Upper lobe of left lung (tissue), 6 donors: ENCODE measurements around the gene CD69. TPM values are rescaled to one million over a fixed set of nuclear protein-coding genes. Genes with fewer than 3 reads are reported as not detected.

Experiments
- ATAC-seq, 2 donors: fragments of 200-7000 bp; cut with Tn5 transposase; one replicate each; pipeline ENCODE4 v1.9.1; 2022; ENCODE audit warnings: mild to moderate bottlenecking in 2 of 2, moderate library complexity in 2 of 2; ENCODE audit not compliant: low FRiP score in 2 of 2
- DNase-seq, 2 donors: peaks; one replicate each; pipeline ENCODE4 v3.0.0-alpha.2; 2019 to 2020
- H3K27ac ChIP-seq, 4 donors: fragments of 200-600 bp; sonication (generic); one replicate each; pipeline ENCODE4 v1.5.1; 2016 to 2019
- H3K27me3 ChIP-seq, 4 donors: fragments of 200-600 bp; sonication (generic); one replicate each; pipeline ENCODE4 v1.5.1; 2017 to 2019
- H3K36me3 ChIP-seq, 4 donors: fragments of 200-600 bp; sonication (generic); one replicate each; pipeline ENCODE4 v1.5.1; 2016 to 2019
- H3K4me1 ChIP-seq, 4 donors: fragments of 200-600 bp; sonication (generic); one replicate each; pipeline ENCODE4 v1.5.1; 2018 to 2019
- H3K4me3 ChIP-seq, 4 donors: fragments of 200-600 bp; sonication (generic); one replicate each; pipeline ENCODE4 v1.5.1; 2017 to 2019; ENCODE audit warnings: mild to moderate bottlenecking in 2 of 4, moderate library complexity in 1 of 4
- H3K9me3 ChIP-seq, 4 donors: fragments of 200-600 bp; sonication (generic); one replicate each; pipeline ENCODE4 v1.5.1; 2018 to 2019
- EP300 ChIP-seq, 4 donors: sonication (generic); formaldehyde crosslinking; IDR thresholded peaks; one replicate each; pipeline ENCODE4 v1.5.1; 2017; ENCODE audit warnings: antibody characterized with exemption in 4 of 4, control low read depth in 2 of 4
- POLR2A ChIP-seq, 4 donors: fragments of 450-650 bp; IDR thresholded peaks; one replicate each; pipeline ENCODE4 v1.5.1; 2016 to 2017; ENCODE audit warnings: antibody characterized with exemption in 4 of 4, mild to moderate bottlenecking in 2 of 4
- POLR2AphosphoS5 ChIP-seq, 2 donors: sonication (generic); formaldehyde crosslinking; IDR thresholded peaks; one replicate each; pipeline ENCODE4 v1.5.1; 2017; ENCODE audit warnings: antibody characterized with exemption in 2 of 2
- WGBS, 2 donors: methylation state at CpG; one replicate each; pipeline ENCODE4 v1.1.5; 2017 to 2018; 5-methylcytosine and 5-hydroxymethylcytosine counted together
- total RNA-seq, 6 donors: library from RNA; depleted of rRNA in 4 of 6; stranded (reverse); fragments of >200 nt in 4 of 6; gene quantifications; one replicate each; pipeline versions ENCODE4 v1.1.0 to v1.2.1, GENCODE V29; 2016 to 2021
- TF ChIP-seq, protein P1 (sequence below), 6 experiments: fragments of 450-650 bp in 4 of 6; fragments of 200-600 bp in 2 of 6; sonication (generic) in 2 of 6; IDR thresholded peaks; one replicate each; pipeline ENCODE4 v1.5.1; 2016 to 2019; ENCODE audit warnings: antibody characterized with exemption in 6 of 6
- donor health status: DM: no; HTN: no; CAD: no; lungs with moderate emphysema.
- donor health status: DM: no; HTN: yes; CAD: no; lungs with severe emphysema.

CD69 gene
- total RNA-seq, 6 donors from 2014 or later: 2.8 to 25.2 (median 10.6) TPM

DNA sequence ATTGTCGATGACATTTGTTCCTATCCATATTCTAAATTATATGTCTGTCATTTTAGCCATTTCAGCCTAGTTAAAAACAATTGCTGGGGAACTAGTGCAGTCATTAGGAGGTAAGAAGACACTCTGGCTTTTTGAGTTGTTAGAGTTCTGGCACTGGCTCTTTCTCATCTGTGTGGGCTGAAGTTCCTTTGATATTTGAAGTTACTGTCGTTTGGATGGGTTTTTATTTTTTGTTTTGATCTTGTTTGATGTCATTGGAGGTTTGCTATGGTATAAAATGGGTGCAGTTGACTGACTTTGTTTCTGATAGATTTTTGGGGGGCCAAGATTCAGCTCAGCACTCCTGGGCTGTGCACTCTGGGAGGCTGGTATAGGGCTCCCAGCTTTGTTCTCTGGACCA, 20.7 kb upstream of the CD69 start:
- Histone ChIP-seq H3K4me1 (no peaks in the 10 kb centered on the region), H3K36me3 (no peaks in the 10 kb centered on the region), H3K4me3 (no peak overlapping the region), H3K27ac (no peak overlapping the region), H3K9me3 (no peaks in the 10 kb centered on the region), H3K27me3 (no peaks in the 10 kb centered on the region)
- 90 to 91% methylated on average over 2 of the region's 2 CpGs for WGBS, 2 donors
- ATAC-seq (no peak), DNase-seq (no peak)
- TF ChIP-seq POLR2AphosphoS5 (IDR thresholded peaks at IDR 0.05): no peak
- TF ChIP-seq EP300 (IDR thresholded peaks at IDR 0.05): no peak
- TF ChIP-seq POLR2A (IDR thresholded peaks at IDR 0.05): no peak
- TF ChIP-seq, protein P1, sequence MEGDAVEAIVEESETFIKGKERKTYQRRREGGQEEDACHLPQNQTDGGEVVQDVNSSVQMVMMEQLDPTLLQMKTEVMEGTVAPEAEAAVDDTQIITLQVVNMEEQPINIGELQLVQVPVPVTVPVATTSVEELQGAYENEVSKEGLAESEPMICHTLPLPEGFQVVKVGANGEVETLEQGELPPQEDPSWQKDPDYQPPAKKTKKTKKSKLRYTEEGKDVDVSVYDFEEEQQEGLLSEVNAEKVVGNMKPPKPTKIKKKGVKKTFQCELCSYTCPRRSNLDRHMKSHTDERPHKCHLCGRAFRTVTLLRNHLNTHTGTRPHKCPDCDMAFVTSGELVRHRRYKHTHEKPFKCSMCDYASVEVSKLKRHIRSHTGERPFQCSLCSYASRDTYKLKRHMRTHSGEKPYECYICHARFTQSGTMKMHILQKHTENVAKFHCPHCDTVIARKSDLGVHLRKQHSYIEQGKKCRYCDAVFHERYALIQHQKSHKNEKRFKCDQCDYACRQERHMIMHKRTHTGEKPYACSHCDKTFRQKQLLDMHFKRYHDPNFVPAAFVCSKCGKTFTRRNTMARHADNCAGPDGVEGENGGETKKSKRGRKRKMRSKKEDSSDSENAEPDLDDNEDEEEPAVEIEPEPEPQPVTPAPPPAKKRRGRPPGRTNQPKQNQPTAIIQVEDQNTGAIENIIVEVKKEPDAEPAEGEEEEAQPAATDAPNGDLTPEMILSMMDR (IDR thresholded peaks at IDR 0.05): no peak

DNA sequence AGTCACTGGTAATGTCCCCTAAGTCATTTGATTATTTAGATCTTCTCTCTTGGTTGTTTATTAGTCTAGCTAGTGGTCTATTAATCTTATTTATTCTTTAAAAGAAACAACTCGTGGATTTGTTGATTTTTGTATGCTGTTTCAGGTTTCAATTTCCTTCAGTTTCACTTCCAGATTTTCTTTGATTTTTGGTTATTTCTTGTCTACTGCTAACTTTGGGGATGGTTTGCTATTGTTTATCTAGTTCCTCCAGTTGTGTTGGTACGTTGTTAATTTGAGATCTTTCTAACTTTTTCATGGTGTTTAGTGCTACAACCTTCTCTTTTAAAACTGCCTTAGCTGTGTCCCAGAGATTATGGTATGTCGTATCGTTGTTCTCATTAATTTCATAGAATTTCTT, 18.5 kb upstream of the CD69 start:
- Histone ChIP-seq H3K4me1 (no peaks in the 10 kb centered on the region), H3K27me3 (no peaks in the 10 kb centered on the region), H3K9me3 (no peaks in the 10 kb centered on the region), H3K4me3 (no peak overlapping the region), H3K27ac (no peak overlapping the region), H3K36me3 (no peaks in the 10 kb centered on the region)
- ATAC-seq (no peak), DNase-seq (no peak)
- no peak for TF ChIP-seq EP300 (IDR thresholded peaks at IDR 0.05)
- TF ChIP-seq, protein P1 (IDR thresholded peaks at IDR 0.05): no peak
- no peak for TF ChIP-seq POLR2A (IDR thresholded peaks at IDR 0.05)
- no peak for TF ChIP-seq POLR2AphosphoS5 (IDR thresholded peaks at IDR 0.05)
- 73 to 76% methylated on average over 4 of the region's 4 CpGs for WGBS, 2 donors

DNA sequence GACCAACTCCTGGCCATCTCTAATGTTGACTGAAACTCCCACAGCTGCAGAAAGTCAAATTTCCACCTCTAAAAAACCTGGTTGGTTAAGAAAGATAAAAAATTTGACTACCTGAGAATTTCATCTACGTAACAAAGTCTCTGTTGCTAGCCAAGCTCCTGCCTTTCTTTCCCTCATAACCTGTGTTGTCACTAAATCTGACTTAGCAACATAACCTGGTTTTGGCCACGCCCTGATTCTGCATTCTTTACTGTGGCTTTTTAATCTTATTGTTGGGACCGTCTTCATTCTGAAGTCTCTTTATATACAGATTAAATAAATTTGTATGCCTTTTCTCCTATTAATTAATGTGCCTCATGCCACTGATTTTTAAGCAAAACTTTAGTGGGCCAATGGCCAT, 16.1 kb upstream of the CD69 start:
- no peak for TF ChIP-seq EP300 (IDR thresholded peaks at IDR 0.05)
- no peak for TF ChIP-seq POLR2AphosphoS5 (IDR thresholded peaks at IDR 0.05)
- TF ChIP-seq, protein P1 (IDR thresholded peaks at IDR 0.05): no peak
- no peak for TF ChIP-seq POLR2A (IDR thresholded peaks at IDR 0.05)
- Histone ChIP-seq H3K4me3 (no peak overlapping the region), H3K4me1 (no peaks in the 10 kb centered on the region), H3K27me3 (no peaks in the 10 kb centered on the region), H3K9me3 (no peaks in the 10 kb centered on the region), H3K36me3 (no peaks in the 10 kb centered on the region), H3K27ac (no peak overlapping the region)
- no peak for DNase-seq
- no peak for ATAC-seq
- WGBS, 2 donors: 87 to 89% methylated on average over 3 of the region's 3 CpGs

DNA sequence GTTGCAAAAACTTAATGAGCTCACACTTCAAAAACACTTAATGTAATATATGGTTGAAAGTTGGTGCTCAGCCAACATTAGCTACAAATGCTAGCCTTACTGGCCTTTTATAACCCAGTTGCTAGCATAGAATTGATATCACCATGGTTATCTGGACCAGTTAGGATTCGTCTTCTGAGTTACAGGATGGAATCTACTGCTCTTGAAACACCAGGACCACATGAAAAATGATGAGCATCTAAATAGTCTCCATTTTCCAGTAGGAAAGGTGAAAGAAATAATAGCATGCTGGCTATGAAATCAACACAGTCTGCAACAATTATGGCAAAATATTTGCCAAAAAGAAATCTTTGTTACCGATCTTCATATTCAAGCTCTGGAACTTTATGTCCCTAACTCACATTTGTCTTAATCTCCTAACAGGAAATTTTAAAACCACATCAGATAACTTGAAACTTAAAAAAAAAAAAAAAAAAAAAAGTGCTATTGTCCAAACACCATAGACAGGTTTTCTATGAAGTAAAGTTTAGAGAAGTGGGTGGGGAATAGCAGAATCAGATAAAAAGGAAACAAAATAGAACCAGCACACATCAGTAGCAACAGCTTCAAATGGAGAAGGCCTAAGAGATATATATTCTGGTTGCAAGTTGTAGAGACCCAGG, 12.6 kb upstream of the CD69 start:
- no peak for ATAC-seq
- H3K4me3 ChIP-seq: no peak overlapping the region
- no peak overlapping the region for H3K27ac ChIP-seq
- WGBS, 2 donors: 64 to 75% methylated on average over 2 of the region's 2 CpGs
- H3K4me1 ChIP-seq: no peaks in the 10 kb centered on the region
- H3K9me3 ChIP-seq: no peaks in the 10 kb centered on the region
- H3K36me3 ChIP-seq: no peaks in the 10 kb centered on the region
- no peak for DNase-seq
- H3K27me3 ChIP-seq: no peaks in the 10 kb centered on the region
- TF ChIP-seq POLR2A (IDR thresholded peaks at IDR 0.05) (no peak), EP300 (IDR thresholded peaks at IDR 0.05) (no peak), POLR2AphosphoS5 (IDR thresholded peaks at IDR 0.05) (no peak)
- TF ChIP-seq, protein P1 (IDR thresholded peaks at IDR 0.05): no peak

DNA sequence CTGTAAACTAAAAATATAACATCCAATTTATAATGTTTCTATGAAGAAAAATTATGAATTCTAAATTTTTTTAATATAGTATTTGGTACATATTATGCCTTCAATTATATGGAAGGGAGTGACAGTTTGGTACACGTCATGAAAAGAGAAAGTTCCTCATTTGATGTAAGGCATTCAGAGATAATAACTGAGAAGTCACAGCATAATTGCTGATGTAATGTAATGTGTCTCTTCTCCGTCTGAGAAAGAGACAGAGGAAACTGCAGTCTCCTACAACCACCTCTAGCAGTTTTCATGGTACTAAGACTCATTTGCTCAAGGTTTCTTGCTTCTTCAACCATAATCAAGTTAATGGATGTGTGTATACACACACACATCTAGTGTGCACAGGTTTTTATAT, 2.3 kb upstream of the CD69 start:
- Histone ChIP-seq H3K4me1 (peaks cover 0 to 8% (median 0%) of the 10 kb centered on the region in 4 donors), H3K27ac (no peak overlapping the region), H3K9me3 (no peaks in the 10 kb centered on the region), H3K36me3 (no peaks in the 10 kb centered on the region), H3K4me3 (no peak overlapping the region), H3K27me3 (no peaks in the 10 kb centered on the region)
- TF ChIP-seq EP300 (IDR thresholded peaks at IDR 0.05): no peak
- no peak for TF ChIP-seq POLR2AphosphoS5 (IDR thresholded peaks at IDR 0.05)
- no peak for TF ChIP-seq POLR2A (IDR thresholded peaks at IDR 0.05)
- TF ChIP-seq, protein P1 (IDR thresholded peaks at IDR 0.05): no peak
- 56 to 60% methylated on average over 2 of the region's 2 CpGs for WGBS, 2 donors
- no peak for ATAC-seq
- DNase-seq: no peak
